Testis (tissue), 3 donors: ENCODE measurements around the gene UNC5CL. TPM values are rescaled to one million over a fixed set of nuclear protein-coding genes. Genes with fewer than 3 reads are reported as not detected.
A peak's percentile ranks its signal among the peaks of the same experiment; 100 is the strongest.

Experiments used
- DNase-seq: peaks from one replicate; pipeline ENCODE4 v3.0.0-alpha.2; 2019
- H3K27ac ChIP-seq, 2 donors: fragments of 200-600 bp; sonication (generic); one replicate each; pipeline ENCODE4 v1.5.1; 2019
- H3K27me3 ChIP-seq: fragments of 200-600 bp; sonication (generic); one replicate; pipeline ENCODE4 v1.5.1; 2019
- H3K36me3 ChIP-seq: fragments of 200-600 bp; sonication (generic); one replicate; pipeline ENCODE4 v1.5.1; 2017; ENCODE audit warnings: low read depth; ENCODE audit errors: missing control alignments
- H3K4me1 ChIP-seq: fragments of 200-600 bp; sonication (generic); one replicate; pipeline ENCODE4 v1.5.1; 2019
- H3K4me3 ChIP-seq, 2 donors: fragments of 200-600 bp; sonication (generic); one replicate each; pipeline ENCODE4 v1.5.1; 2017 to 2019
- H3K9me3 ChIP-seq: fragments of 200-600 bp; sonication (generic); one replicate; pipeline ENCODE4 v1.5.1; 2017
- CTCF ChIP-seq, 3 experiments: fragments of 450-650 bp in 2 of 3; fragments of 200-600 bp in 1 of 3; sonication (generic) in 1 of 3; IDR thresholded peaks; one replicate each; pipeline ENCODE4 v1.5.1; 2016 to 2019; ENCODE audit warnings: antibody characterized with exemption in 3 of 3, mild to moderate bottlenecking in 2 of 3, moderate library complexity in 1 of 3
- POLR2A ChIP-seq: fragments of 450-650 bp; IDR thresholded peaks from one replicate; pipeline ENCODE4 v1.6.1; 2017; ENCODE audit warnings: antibody characterized with exemption, mild to moderate bottlenecking, moderate library complexity
- WGBS, 2 donors: methylation state at CpG; one replicate each; pipeline ENCODE4 v1.1.5; 2018; 5-methylcytosine and 5-hydroxymethylcytosine counted together
- intact Hi-C: fragments of 100-400 bp; cut with DNase I; formaldehyde crosslinking; loops from one replicate; pipeline ENCODE4 v1.15.1; 2023; ENCODE audit warnings: low total_unique reads
- polyA plus RNA-seq: library from polyadenylated mRNA; stranded (reverse); fragments of 350-450 nt; fragmentation: Illumina TruSeq; extraction: RNeasy Lipid Tissue Mini Kit (QIAGEN cat#74804); gene quantifications from one replicate; pipeline ENCODE4 v1.2.3, GENCODE V29; 2014; ENCODE audit warnings: low read depth, low replicate concordance; ENCODE audit not compliant: insufficient read depth
- total RNA-seq, 2 donors: library from RNA; depleted of rRNA; stranded (reverse); fragments of >200 nt; gene quantifications; one replicate each; pipeline ENCODE4 v1.2.3, GENCODE V29; 2016

Gene UNC5CL
- total and polyA plus RNA-seq, 3 donors from 2014 or later: 2.0 to 3.2 (median 3.1) TPM

DNA sequence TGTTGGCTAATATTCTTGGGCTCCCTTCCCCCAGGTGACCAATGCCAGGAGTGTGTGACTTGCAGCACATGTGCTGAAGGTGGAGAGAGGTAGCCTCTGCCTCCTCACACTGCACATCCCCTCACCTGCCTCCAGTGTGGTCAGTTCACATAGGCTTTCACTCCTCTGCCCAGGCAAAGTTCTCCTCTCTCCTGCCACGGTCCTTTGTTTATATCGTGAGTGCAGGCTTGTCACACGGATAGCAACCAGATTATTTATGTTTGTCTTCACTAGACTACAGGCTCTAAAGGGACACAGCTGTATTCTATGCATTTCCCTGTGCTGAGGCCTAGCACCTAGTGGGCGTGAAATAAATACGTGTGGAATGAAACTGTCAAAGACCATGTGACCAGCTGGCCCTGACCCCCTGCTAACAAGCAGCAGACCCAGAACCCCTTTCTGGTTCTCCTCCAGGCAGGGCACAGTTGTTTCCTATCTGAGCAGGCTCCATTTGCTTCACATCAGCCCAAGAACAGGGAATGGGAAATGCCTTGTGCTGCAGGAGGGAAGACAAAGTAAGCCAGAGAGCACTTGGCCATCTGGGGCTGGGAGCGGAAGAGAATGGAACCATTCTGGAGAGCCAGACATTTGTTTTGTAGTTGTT is 42.3 kb downstream of the UNC5CL start:
- intact Hi-C loops: no loop called here
- WGBS, 2 donors: 54 to 56% methylated on average over 6 of the region's 6 CpGs
- peaks cover 13% of the 10 kb centered on the region for H3K4me1 ChIP-seq
- no peaks in the 10 kb centered on the region for H3K27me3 ChIP-seq
- H3K27ac ChIP-seq: peak overlapping the region in 1 of 2 donors; percentile 29
- no peak overlapping the region for H3K4me3 ChIP-seq
- no peaks in the 10 kb centered on the region for H3K9me3 ChIP-seq
- no peak for DNase-seq
- no peaks in the 10 kb centered on the region for H3K36me3 ChIP-seq
- TF ChIP-seq CTCF (IDR thresholded peaks at IDR 0.05) (no peak), POLR2A (no peak)

- H3K4me3 ChIP-seq: no peak overlapping the region
- DNase-seq: no peak
- no peak overlapping the region for H3K27ac ChIP-seq
- H3K27me3 ChIP-seq: no peaks in the 10 kb centered on the region
- no peaks in the 10 kb centered on the region for H3K36me3 ChIP-seq
- WGBS, 2 donors: 72 to 81% methylated on average over 3 of the region's 3 CpGs
- H3K9me3 ChIP-seq: no peaks in the 10 kb centered on the region
- peaks cover 13% of the 10 kb centered on the region for H3K4me1 ChIP-seq
- TF ChIP-seq CTCF (IDR thresholded peaks at IDR 0.05) (no peak), POLR2A (no peak)
- intact Hi-C loops: no loop called here
Observed at GRCh38 chr6:40992746-40993145, 46.3 kb downstream of the UNC5CL start.

- H3K4me3 ChIP-seq: no peak overlapping the region
- no peak overlapping the region for H3K27ac ChIP-seq
- H3K27me3 ChIP-seq: no peaks in the 10 kb centered on the region
- intact Hi-C loops: no loop called here
- WGBS, 2 donors: 86 to 93% methylated on average over 4 of the region's 4 CpGs
- no peaks in the 10 kb centered on the region for H3K9me3 ChIP-seq
- H3K36me3 ChIP-seq: no peaks in the 10 kb centered on the region
- H3K4me1 ChIP-seq: no peaks in the 10 kb centered on the region
- DNase-seq: no peak
- no peak for TF ChIP-seq POLR2A
- TF ChIP-seq CTCF (IDR thresholded peaks at IDR 0.05): no peak
Observed at GRCh38 chr6:40990301-40990700, 48.7 kb downstream of the UNC5CL start.

DNA sequence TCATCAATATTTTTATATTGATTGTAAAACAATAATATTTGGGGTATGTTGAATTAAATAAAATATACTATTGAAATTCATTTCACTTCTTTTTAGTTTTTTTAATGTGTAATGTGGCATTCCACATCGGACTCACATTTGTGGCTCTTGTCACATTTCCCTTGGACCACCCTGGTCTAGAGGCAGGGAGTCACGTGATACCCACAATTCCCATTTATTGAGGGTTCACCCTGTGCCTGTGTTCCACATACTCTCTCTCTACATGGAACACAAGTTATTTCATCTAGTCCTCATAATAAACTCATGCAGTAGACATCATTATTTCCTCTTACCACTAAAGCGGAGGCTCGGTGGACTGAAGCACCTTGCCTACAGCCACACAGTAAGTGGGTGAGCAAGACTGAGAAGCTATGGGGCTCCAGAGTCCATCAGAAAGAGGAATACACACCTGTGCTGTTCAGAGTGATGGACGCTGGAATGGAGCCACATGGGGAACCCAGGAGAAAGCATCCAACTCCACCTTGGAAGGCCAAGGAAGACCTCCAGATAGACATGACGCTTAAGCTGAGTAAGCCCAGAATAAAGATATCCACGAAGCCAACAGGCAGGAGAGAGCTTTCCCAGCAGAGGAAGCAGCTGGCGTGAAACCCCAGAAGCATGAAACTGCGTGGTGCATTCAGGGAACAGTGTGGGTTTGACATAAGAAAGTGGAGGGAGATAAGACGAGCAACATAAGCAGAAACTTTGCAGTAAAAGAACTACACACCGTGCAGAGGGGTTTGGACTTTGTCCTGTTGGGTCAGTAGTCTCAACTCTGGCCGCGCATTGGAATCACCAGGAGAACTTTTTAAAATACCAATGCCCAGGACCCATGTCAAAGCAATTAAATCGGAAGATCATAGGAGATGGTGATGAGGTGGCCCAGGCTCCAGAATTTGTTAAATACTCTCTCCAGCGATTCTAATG is 49.5 kb downstream of the UNC5CL start:
- 85 to 91% methylated on average over 15 of the region's 15 CpGs for WGBS, 2 donors
- DNase-seq: no peak

More for the DNA sequence above, 49.5 kb downstream of the UNC5CL start:
- Histone ChIP-seq H3K27ac (no peak overlapping the region), H3K36me3 (no peaks in the 10 kb centered on the region), H3K27me3 (no peaks in the 10 kb centered on the region), H3K4me1 (no peaks in the 10 kb centered on the region), H3K9me3 (no peaks in the 10 kb centered on the region), H3K4me3 (no peak overlapping the region)
- intact Hi-C loops: no loop called here
- TF ChIP-seq POLR2A (no peak), CTCF (IDR thresholded peaks at IDR 0.05) (no peak)
